Breast epithelium (tissue), 4 donors: Measurements from ENCODE around the gene SLC16A6. TPM values are rescaled to one million over a fixed set of nuclear protein-coding genes. Genes with fewer than 3 reads are reported as not detected.

Source experiments
- DNase-seq, 2 donors: peaks; one replicate each; pipeline ENCODE4 v3.0.0-alpha.2; 2019; ENCODE audit warnings: low spot score in 2 of 2
- H3K27ac ChIP-seq, 2 donors: fragments of 200-600 bp; sonication (generic) in 1 of 2; one replicate each; pipeline ENCODE4 v1.5.1; 2016 to 2019; ENCODE audit warnings: mild to moderate bottlenecking in 1 of 2
- H3K27me3 ChIP-seq, 2 donors: fragments of 200-600 bp; sonication (generic) in 1 of 2; one replicate each; pipeline versions ENCODE4 v1.5.1 to v1.6.0; 2017 to 2019; ENCODE audit warnings: control low read depth in 1 of 2, mild to moderate bottlenecking in 1 of 2
- H3K36me3 ChIP-seq: fragments of 200-600 bp; one replicate; pipeline ENCODE4 v1.5.1; 2019
- H3K4me1 ChIP-seq, 2 donors: fragments of 200-600 bp; sonication (generic); one replicate each; pipeline ENCODE4 v1.5.1; 2016 to 2019; ENCODE audit warnings: control low read depth in 1 of 2
- H3K4me3 ChIP-seq, 3 donors: fragments of 200-600 bp; sonication (generic); 1 replicate in 2 of 3; 2 replicates in 1 of 3; pipeline ENCODE4 v1.5.1; 2016 to 2019; ENCODE audit warnings: mild to moderate bottlenecking in 3 of 3, moderate library complexity in 2 of 3
- H3K9me3 ChIP-seq, 2 donors: fragments of 200-600 bp; sonication (generic) in 1 of 2; one replicate each; pipeline ENCODE4 v1.5.1; 2016 to 2019; ENCODE audit warnings: control low read depth in 1 of 2
- POLR2A ChIP-seq: fragments of 450-650 bp; IDR thresholded peaks from one replicate; pipeline ENCODE4 v1.6.1; 2016; ENCODE audit warnings: antibody characterized with exemption, mild to moderate bottlenecking, moderate library complexity
- POLR2AphosphoS5 ChIP-seq, 3 donors: sonication (generic); formaldehyde crosslinking; IDR thresholded peaks; one replicate each; pipeline ENCODE4 v1.6.1; 2017; ENCODE audit warnings: antibody characterized with exemption in 3 of 3
- intact Hi-C: fragments of 100-400 bp; cut with DNase I; formaldehyde crosslinking; loops from one replicate; pipeline ENCODE4 v1.15.1; 2023; ENCODE audit warnings: low total_unique reads
- total RNA-seq, 3 donors: library from RNA; depleted of rRNA; stranded (reverse); fragments of >200 nt; gene quantifications; one replicate each; pipeline ENCODE4 v1.1.0, GENCODE V29; 2016
- TF ChIP-seq, protein P1 (sequence below), 3 donors: fragments of 450-650 bp; IDR thresholded peaks; one replicate each; pipeline ENCODE4 v1.5.1; 2016 to 2017; ENCODE audit warnings: antibody characterized with exemption in 3 of 3, mild to moderate bottlenecking in 3 of 3, moderate library complexity in 3 of 3

The SLC16A6 gene
- total RNA-seq, 3 donors from 2014 or later, result 0.64 to 4.1 (median 2.3) TPM

DNA sequence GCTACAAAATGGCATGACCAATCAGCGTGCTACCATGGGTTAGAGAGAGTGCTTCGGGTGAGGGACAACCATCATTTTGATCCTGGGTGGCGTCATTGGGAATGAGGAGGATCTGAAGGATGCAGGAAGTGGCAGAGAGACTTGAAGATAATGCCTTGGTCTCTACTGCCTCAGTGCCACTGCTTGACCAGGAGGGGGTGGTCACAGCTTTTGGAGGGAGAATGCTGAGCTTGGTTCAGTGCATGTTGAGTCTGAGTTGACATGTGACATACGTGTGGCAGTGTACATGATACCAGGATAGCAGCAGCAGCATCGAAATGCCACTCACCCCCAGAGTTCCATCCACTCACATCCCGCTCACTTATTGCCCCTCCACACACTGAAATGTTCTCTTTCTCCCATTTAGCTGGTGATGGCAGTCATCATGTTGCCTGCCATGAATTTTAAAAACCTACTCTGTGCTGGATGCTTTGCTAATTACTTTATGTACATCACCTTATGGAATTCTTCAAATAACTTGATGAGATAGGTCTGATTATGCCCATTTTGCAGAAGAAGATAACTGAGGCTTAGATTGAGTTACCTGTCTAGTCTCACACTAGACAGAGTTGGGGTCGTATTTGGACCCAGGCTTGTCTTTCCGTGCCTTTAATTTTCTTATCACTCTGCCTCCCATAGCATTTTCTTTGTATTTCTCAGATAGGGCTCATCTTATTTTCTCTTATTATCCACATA is 37.1 kb upstream of the SLC16A6 start:
- TF ChIP-seq POLR2A (no peak), POLR2AphosphoS5 (IDR thresholded peaks at IDR 0.05) (no peak)
- TF ChIP-seq, protein P1, sequence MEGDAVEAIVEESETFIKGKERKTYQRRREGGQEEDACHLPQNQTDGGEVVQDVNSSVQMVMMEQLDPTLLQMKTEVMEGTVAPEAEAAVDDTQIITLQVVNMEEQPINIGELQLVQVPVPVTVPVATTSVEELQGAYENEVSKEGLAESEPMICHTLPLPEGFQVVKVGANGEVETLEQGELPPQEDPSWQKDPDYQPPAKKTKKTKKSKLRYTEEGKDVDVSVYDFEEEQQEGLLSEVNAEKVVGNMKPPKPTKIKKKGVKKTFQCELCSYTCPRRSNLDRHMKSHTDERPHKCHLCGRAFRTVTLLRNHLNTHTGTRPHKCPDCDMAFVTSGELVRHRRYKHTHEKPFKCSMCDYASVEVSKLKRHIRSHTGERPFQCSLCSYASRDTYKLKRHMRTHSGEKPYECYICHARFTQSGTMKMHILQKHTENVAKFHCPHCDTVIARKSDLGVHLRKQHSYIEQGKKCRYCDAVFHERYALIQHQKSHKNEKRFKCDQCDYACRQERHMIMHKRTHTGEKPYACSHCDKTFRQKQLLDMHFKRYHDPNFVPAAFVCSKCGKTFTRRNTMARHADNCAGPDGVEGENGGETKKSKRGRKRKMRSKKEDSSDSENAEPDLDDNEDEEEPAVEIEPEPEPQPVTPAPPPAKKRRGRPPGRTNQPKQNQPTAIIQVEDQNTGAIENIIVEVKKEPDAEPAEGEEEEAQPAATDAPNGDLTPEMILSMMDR (IDR thresholded peaks at IDR 0.05), result no peak
- intact Hi-C loops, result no loop called here
- no peaks in the 10 kb centered on the region for H3K4me1 ChIP-seq

DNA sequence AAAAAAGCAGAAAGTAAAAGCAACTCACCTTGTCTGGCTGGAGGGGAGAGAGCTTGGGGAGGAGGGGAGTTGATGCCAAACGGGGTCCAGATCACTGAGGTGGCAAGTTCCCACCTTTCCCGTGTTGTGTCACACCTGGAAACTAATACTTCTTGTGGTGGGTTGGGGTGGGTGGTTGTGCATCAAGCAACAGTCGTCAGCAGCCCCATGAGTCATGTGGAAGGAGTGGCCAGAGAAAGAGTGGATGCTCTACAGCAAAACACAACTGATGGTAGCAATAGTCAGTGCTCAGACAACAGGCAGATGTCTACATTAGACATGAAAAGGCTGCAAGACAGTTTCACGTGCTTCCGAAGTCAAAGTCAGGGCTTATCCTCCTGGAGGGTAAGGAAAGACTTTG is 35.8 kb upstream of the SLC16A6 start:
- Histone ChIP-seq H3K36me3 (no peaks in the 10 kb centered on the region), H3K9me3 (peaks cover 7 to 12% of the 10 kb centered on the region in 2 donors), H3K4me1 (no peaks in the 10 kb centered on the region), H3K27ac (no peak overlapping the region), H3K4me3 (no peak overlapping the region), H3K27me3 (no peaks in the 10 kb centered on the region)
- no peak for DNase-seq
- intact Hi-C loops, result no loop called here
- TF ChIP-seq, protein P1 (IDR thresholded peaks at IDR 0.05), result no peak
- TF ChIP-seq POLR2A (no peak), POLR2AphosphoS5 (IDR thresholded peaks at IDR 0.05) (no peak)

More for the DNA sequence above, 37.1 kb upstream of the SLC16A6 start:
- Histone ChIP-seq H3K27me3 (no peaks in the 10 kb centered on the region), H3K36me3 (no peaks in the 10 kb centered on the region), H3K27ac (no peak overlapping the region), H3K9me3 (peaks cover 16% of the 10 kb centered on the region in 2 donors), H3K4me3 (no peak overlapping the region)
- DNase-seq, result no peak

DNA sequence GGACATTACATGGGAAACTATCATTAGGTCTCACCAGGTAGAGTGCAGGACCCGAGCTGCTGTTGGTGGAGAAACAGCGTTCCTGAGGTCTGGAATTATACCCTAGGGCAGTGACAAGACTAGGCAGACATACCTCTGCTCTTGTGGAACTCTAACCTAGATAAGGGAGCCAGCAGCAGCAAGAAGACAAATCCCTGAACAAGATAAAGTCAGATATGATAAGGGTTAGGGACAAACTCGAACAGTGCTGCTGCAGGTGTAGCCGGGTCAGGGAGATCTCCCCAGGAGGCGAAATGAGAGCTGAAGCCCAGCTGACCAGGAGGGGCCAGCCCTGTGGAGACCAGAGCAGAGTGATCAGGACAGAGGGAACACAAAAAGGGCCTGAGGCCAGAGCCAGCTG is 35.0 kb upstream of the SLC16A6 start:
- Histone ChIP-seq H3K27ac (no peak overlapping the region), H3K36me3 (no peaks in the 10 kb centered on the region), H3K4me1 (no peaks in the 10 kb centered on the region), H3K4me3 (no peak overlapping the region), H3K9me3 (peaks cover under 1 to 5% of the 10 kb centered on the region in 2 donors), H3K27me3 (no peaks in the 10 kb centered on the region)
- intact Hi-C loops, result no loop called here
- no peak for TF ChIP-seq POLR2A
- TF ChIP-seq POLR2AphosphoS5 (IDR thresholded peaks at IDR 0.05), result no peak
- TF ChIP-seq, protein P1 (IDR thresholded peaks at IDR 0.05), result no peak
- no peak for DNase-seq

DNA sequence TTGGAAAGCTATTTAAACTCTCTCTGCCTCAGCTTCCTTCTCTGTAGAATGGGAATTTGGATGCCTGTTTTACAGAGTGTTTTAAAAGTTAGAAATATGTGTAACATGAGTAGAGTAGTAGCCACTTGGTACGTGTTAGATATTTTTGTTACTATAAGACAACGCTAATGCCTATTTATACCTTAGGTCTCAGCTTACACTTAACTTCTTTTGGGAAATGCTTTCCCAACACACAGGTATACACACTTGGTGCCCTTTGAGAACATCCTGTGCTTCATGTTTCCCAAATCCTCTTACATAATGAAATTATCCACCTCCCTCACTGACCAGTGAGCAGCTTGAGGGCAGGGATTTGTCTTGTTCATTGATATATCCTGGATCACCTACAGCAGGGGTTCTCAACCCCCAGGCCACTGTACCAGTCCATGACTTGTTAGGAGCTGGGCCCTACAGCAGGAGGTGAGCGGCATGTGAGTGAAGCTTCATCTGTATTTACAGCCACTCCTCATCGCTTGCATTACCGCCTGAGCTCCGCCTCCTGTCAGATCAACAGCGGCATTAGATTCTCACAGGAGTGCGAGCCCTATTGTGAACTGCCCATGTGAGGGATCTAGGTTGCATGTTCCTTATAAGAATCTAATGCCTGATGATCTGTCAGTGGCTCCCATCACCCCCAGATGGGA is 33.9 kb upstream of the SLC16A6 start:
- Histone ChIP-seq H3K4me3 (no peak overlapping the region), H3K27me3 (no peaks in the 10 kb centered on the region), H3K36me3 (no peaks in the 10 kb centered on the region), H3K27ac (no peak overlapping the region), H3K9me3 (no peaks in the 10 kb centered on the region), H3K4me1 (no peaks in the 10 kb centered on the region)
- TF ChIP-seq POLR2A (no peak), POLR2AphosphoS5 (IDR thresholded peaks at IDR 0.05) (no peak)
- TF ChIP-seq, protein P1 (IDR thresholded peaks at IDR 0.05), result no peak
- no peak for DNase-seq
- intact Hi-C loops, result no loop called here

DNA sequence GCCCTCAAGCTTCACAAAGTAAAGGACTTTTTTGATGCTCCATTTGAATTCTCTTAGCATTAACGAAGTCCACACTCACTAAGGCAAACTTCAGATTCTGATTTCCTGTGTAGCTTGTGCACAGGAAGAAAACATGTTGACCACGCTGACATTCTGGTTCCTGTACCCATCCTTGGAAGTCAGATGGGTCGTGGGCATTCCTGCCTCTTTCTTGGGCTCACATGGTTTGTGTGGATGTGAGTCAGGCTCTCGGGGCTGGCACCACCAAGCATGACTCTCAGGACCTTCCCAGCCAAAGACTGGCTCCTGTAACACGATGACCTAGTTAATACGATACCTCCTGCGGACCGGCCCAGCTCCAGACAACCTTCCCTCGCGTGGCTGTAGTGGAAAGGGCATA is 33.2 kb upstream of the SLC16A6 start:
- no peak for DNase-seq
- H3K4me3 ChIP-seq, result no peak overlapping the region
- H3K9me3 ChIP-seq, result no peaks in the 10 kb centered on the region
- H3K27ac ChIP-seq, result no peak overlapping the region
- no peaks in the 10 kb centered on the region for H3K36me3 ChIP-seq
- TF ChIP-seq, protein P1 (IDR thresholded peaks at IDR 0.05), result no peak
- TF ChIP-seq POLR2AphosphoS5 (IDR thresholded peaks at IDR 0.05) (no peak), POLR2A (no peak)
- no peaks in the 10 kb centered on the region for H3K27me3 ChIP-seq
- no peaks in the 10 kb centered on the region for H3K4me1 ChIP-seq
- intact Hi-C loops, result no loop called here
